Neural crest cell (in vitro differentiated cells): ENCODE measurements around the gene TMPO. TPM values are rescaled to one million over a fixed set of nuclear protein-coding genes. Genes with fewer than 3 reads are reported as not detected.
A peak's percentile ranks its signal among the peaks of the same experiment; 100 is the strongest.
"Not testable (repeated sequence)": the region's sequence is repeated elsewhere in the genome, so short reads cannot be mapped to it uniquely, and the experiment has no call there.

Source experiments
- DNase-seq: peaks from one replicate; pipeline ENCODE4 v3.0.0; 2021; ENCODE audit warnings: low read depth, mixed read lengths, low spot score
- H3K27ac Mint-ChIP-seq: one replicate; pipeline ENCODE4 v1.8.0; 2021; ENCODE audit warnings: mild to moderate bottlenecking, mixed read lengths; ENCODE audit not compliant: unreplicated experiment
- H3K27me3 Mint-ChIP-seq: 2 replicates; pipeline ENCODE4 v1.8.0; 2021; ENCODE audit warnings: low read depth, mild to moderate bottlenecking, mixed read lengths
- H3K36me3 Mint-ChIP-seq: 2 replicates; pipeline ENCODE4 v1.8.0; 2021; ENCODE audit warnings: low read depth, mild to moderate bottlenecking, mixed read lengths
- H3K4me1 Mint-ChIP-seq: 2 replicates; pipeline ENCODE4 v1.8.0; 2021; ENCODE audit warnings: mixed read lengths
- H3K4me3 Mint-ChIP-seq: one replicate; pipeline ENCODE4 v1.8.0; 2021; ENCODE audit warnings: mild to moderate bottlenecking, mixed read lengths
- H3K9me3 Mint-ChIP-seq: 2 replicates; pipeline ENCODE4 v1.8.0; 2021; ENCODE audit warnings: mixed read lengths
- CTCF ChIP-seq: fragments of 200-600 bp; sonication (generic); conservative IDR thresholded peaks from 2 replicates; pipeline ENCODE4 v1.5.0; 2021; ENCODE audit warnings: antibody characterized with exemption, mild to moderate bottlenecking
- total RNA-seq: library from RNA; stranded (reverse); gene quantifications from 2 replicates; pipeline ENCODE4 v1.2.1, GENCODE V29; 2021

The TMPO gene
- total RNA-seq, 1 donor from 2014 or later: 305 TPM

GRCh38 chr12:98559666-98560065, 44.3 kb downstream of the TMPO start:
- Mint-ChIP-seq H3K9me3 (peaks cover 3% of the 10 kb centered on the region), H3K27me3 (no peaks in the 10 kb centered on the region), H3K4me3 (no peak overlapping the region), H3K27ac (no peak overlapping the region), H3K4me1 (peaks cover 4% of the 10 kb centered on the region), H3K36me3 (peaks cover 4% of the 10 kb centered on the region)
- no peak for TF ChIP-seq CTCF
- no peak for DNase-seq

- Mint-ChIP-seq H3K27me3 (no peaks in the 10 kb centered on the region), H3K36me3 (no peaks in the 10 kb centered on the region), H3K9me3 (peaks cover 2% of the 10 kb centered on the region), H3K4me3 (no peak overlapping the region), H3K27ac (no peak overlapping the region), H3K4me1 (peaks cover 7% of the 10 kb centered on the region)
- no peak for DNase-seq
- no peak for TF ChIP-seq CTCF
These were observed 46.5 kb downstream of the TMPO start for GRCh38 chr12:98561846-98562245.

DNA sequence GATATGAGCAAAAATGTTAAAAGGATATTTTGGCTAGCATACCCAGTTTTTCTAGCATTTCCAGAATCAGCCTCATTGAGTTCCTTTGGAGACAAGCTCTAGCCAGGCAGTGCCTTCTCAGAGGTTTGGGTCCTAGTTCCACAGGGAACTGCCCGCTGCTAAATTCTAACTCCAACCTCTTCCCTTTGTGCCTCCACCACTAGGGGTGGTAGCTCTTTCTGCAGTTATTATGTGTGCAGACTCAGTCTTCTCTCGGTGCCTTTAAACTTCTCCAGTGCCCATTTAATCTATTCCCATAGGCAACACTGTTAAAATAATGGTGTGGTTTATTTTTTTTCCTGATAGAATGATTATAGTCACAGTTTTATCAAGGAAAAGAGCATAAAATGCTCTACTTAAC, 56.6 kb downstream of the TMPO start:
- Mint-ChIP-seq H3K27me3 (no peaks in the 10 kb centered on the region), H3K36me3 (no peaks in the 10 kb centered on the region), H3K4me1 (peaks cover under 1% of the 10 kb centered on the region), H3K4me3 (no peak overlapping the region), H3K9me3 (peaks cover 2% of the 10 kb centered on the region), H3K27ac (no peak overlapping the region)
- no peak for DNase-seq
- peak; percentile 50 for TF ChIP-seq CTCF

DNA sequence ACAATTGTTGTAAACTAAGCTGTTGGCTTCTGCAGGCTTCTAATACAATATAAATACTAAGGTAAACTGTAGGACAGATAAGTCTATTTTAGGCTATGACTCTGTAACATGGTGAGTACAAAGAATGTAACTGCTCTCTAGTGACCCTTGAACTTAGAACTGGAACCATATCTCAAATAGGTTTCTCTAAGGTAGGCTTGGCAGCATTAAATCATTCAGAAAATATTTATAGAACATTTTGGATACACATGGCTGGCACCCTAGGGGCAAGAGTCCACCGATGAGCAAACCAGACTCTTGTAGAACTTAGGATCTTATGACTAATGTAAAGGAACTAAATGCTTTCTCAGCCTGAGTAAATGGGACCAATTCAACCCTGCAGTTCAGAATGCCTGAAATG, 58.7 kb downstream of the TMPO start:
- peaks cover 2% of the 10 kb centered on the region for H3K9me3 Mint-ChIP-seq
- H3K36me3 Mint-ChIP-seq: no peaks in the 10 kb centered on the region
- TF ChIP-seq CTCF: no peak
- no peaks in the 10 kb centered on the region for H3K27me3 Mint-ChIP-seq
- H3K4me1 Mint-ChIP-seq: no peaks in the 10 kb centered on the region
- no peak overlapping the region for H3K4me3 Mint-ChIP-seq
- H3K27ac Mint-ChIP-seq: no peak overlapping the region
- DNase-seq: no peak

GRCh38 chr12:98575013-98575412, 59.6 kb downstream of the TMPO start:
- TF ChIP-seq CTCF: no peak
- Mint-ChIP-seq H3K9me3 (peaks cover 2% of the 10 kb centered on the region), H3K27ac (no peak overlapping the region), H3K27me3 (no peaks in the 10 kb centered on the region), H3K36me3 (no peaks in the 10 kb centered on the region), H3K4me3 (no peak overlapping the region), H3K4me1 (no peaks in the 10 kb centered on the region)
- DNase-seq: no peak

DNA sequence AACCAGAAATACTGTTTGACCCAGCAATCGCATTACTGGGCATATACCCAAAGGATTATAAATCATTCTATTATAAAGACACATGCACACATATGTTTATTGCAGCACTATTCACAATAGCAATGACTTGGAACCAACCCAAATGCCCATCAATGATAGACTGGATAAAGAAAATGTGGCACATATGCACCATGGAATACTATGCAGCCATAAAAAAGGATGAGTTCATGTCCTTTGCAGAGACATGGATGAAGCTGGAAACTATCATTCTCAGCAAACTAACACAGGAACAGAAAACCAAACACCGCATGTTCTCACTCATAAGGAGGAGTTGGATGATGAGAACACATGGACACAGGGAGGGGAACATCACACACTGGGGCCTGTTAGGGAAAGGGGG, 61.4 kb downstream of the TMPO start:
- not testable (repeated sequence) for H3K36me3 Mint-ChIP-seq, H3K4me1 Mint-ChIP-seq, H3K9me3 Mint-ChIP-seq, H3K27me3 Mint-ChIP-seq, DNase-seq, H3K4me3 Mint-ChIP-seq, H3K27ac Mint-ChIP-seq
